T-helper 17 cell (primary cell): ENCODE results near the gene SPOCD1. TPM values are rescaled to one million over a fixed set of nuclear protein-coding genes. Genes with fewer than 3 reads are reported as not detected.

Experiments used
- ATAC-seq: fragments of 150-1000 bp; cut with Tn5 transposase; 2 replicates; pipeline ENCODE4 v1.10.0; 2021; ENCODE audit warnings: mild to moderate bottlenecking, moderate library complexity
- DNase-seq, 3 donors: peaks; one replicate each; pipeline versions ENCODE4 v3.0.0 to v3.0.0-alpha.2; 2020 to 2021
- H3K9me3 ChIP-seq: one replicate; pipeline ENCODE4 v1.7.0; 2013; ENCODE audit warnings: low read length, mild to moderate bottlenecking; ENCODE audit not compliant: control insufficient read depth, poor library complexity, severe bottlenecking
- H3K27ac Mint-ChIP-seq: one replicate; pipeline ENCODE4 v1.8.0; 2022; ENCODE audit warnings: mild to moderate bottlenecking, moderate library complexity, mixed read lengths
- H3K27me3 Mint-ChIP-seq: one replicate; pipeline ENCODE4 v1.8.0; 2022; ENCODE audit warnings: mixed read lengths
- H3K36me3 Mint-ChIP-seq: one replicate; pipeline ENCODE4 v1.8.0; 2022; ENCODE audit warnings: low read depth, mixed read lengths
- H3K4me1 Mint-ChIP-seq: one replicate; pipeline ENCODE4 v1.8.0; 2022; ENCODE audit warnings: mild to moderate bottlenecking, mixed read lengths
- H3K4me3 Mint-ChIP-seq: one replicate; pipeline ENCODE4 v1.8.0; 2022; ENCODE audit warnings: mild to moderate bottlenecking, moderate library complexity, mixed read lengths
- total RNA-seq, 4 donors: library from RNA in 2 of 4; stranded (reverse) in 2 of 4; gene quantifications; one replicate each; pipeline ENCODE4 v1.2.3 and lab custom pipeline; 2022 to 2026

Gene SPOCD1
- total RNA-seq, 2 donors from 2014 or later = 0.30 to 7.5 TPM

DNA sequence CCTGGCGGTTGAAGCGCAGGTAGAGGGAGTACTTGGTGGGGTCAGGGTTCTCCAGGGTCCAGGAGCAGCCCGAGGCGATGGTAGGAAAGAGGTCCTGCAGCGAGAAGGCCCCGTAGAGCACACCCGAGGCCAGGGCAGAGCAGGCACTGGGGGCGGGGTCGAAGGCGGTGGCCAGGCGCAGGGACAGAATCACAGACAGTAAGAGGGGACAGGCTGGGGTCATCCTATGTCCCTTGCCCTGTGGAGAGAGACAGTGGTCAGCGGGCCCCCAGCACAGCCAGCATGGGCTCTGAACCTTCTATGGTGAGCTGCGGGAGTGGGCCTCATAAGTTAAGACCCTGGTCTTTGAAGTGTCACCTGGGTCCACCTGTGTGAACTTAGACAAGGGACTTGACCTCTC lies 59.2 kb downstream of the SPOCD1 start:
- H3K4me1 Mint-ChIP-seq = peaks cover 13% of the 10 kb centered on the region
- no peak overlapping the region for H3K4me3 Mint-ChIP-seq
- no peaks in the 10 kb centered on the region for H3K9me3 ChIP-seq
- ATAC-seq (no peak), DNase-seq (no peak)
- H3K27me3 Mint-ChIP-seq = peaks cover 9% of the 10 kb centered on the region
- H3K36me3 Mint-ChIP-seq = no peaks in the 10 kb centered on the region
- H3K27ac Mint-ChIP-seq = no peak overlapping the region

DNA sequence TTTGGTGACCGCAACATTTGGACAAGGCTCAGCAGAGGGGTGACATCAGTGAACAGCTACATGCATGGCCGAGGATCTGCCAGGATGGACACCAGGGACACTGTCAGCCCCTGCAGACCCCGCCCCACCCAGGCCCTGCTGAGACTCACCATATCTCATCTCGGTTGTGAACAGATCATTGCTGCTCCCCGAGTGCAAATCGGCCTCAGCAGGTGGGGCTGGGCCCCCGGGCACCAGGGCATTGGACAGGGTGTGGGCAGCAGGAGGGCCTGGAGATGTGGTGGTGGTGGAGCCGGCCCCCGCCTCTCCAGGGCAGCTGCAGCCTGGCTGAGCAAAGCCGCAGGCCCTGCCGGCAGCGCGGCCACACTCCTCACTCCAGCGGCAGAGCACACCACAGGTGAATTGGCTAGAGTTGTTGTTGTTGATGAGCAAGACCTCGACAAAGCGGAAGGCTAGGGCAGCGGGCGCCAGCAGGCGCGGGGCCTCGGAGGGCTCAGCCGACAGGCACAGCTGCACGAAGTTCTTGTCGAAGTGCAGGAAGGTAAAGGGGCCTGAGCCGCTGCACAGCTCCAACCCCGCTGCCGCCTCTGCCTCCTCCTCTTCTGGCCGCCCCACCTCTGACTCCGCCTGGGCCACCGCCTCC lies 59.9 kb downstream of the SPOCD1 start:
- Mint-ChIP-seq H3K27ac (no peak overlapping the region), H3K4me3 (no peak overlapping the region), H3K36me3 (no peaks in the 10 kb centered on the region), H3K4me1 (peaks cover 13% of the 10 kb centered on the region), H3K27me3 (peaks cover 10% of the 10 kb centered on the region)
- DNase-seq (no peak), ATAC-seq (no peak)
- H3K9me3 ChIP-seq = no peaks in the 10 kb centered on the region

GRCh38 chr1:31755197-31755611 lies 60.6 kb downstream of the SPOCD1 start:
- peaks cover 18% of the 10 kb centered on the region for H3K27me3 Mint-ChIP-seq
- no peak for ATAC-seq

DNA sequence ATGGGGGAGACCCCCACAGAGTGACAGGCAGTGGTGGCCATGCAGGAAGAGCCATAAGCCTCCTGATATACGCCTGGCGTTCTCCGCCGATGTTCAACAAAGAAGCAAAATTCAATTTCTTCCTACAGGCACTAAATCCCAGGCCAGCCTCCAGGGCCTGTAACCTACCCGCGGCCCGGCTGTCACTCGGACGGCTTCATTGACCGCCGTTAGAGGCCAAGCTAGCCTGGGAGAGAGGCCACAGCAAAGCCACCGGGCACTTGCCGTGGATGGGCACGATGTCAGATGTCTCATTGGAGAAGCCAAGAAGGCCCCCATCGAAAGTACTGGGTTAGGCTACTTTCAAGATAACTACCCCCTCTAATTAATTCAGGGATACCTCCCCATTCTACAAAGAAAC lies 61.4 kb downstream of the SPOCD1 start:
- Mint-ChIP-seq H3K36me3 (no peaks in the 10 kb centered on the region), H3K4me1 (peaks cover 19% of the 10 kb centered on the region), H3K4me3 (no peak overlapping the region)

More at GRCh38 chr1:31755197-31755611, 60.6 kb downstream of the SPOCD1 start:
- H3K9me3 ChIP-seq = no peaks in the 10 kb centered on the region
- Mint-ChIP-seq H3K4me3 (no peak overlapping the region), H3K4me1 (peaks cover 16% of the 10 kb centered on the region), H3K36me3 (no peaks in the 10 kb centered on the region), H3K27ac (no peak overlapping the region)
- no peak for DNase-seq

GRCh38 chr1:31753707-31754349 lies 62.0 kb downstream of the SPOCD1 start:
- no peaks in the 10 kb centered on the region for H3K36me3 Mint-ChIP-seq
- peaks cover 17% of the 10 kb centered on the region for H3K4me1 Mint-ChIP-seq
- no peak overlapping the region for H3K27ac Mint-ChIP-seq
- no peaks in the 10 kb centered on the region for H3K9me3 ChIP-seq
- ATAC-seq (no peak), DNase-seq (no peak)
- peaks cover 31% of the 10 kb centered on the region for H3K27me3 Mint-ChIP-seq
- H3K4me3 Mint-ChIP-seq = no peak overlapping the region

More for the DNA sequence above, 61.4 kb downstream of the SPOCD1 start:
- Mint-ChIP-seq H3K27ac (no peak overlapping the region), H3K27me3 (peaks cover 25% of the 10 kb centered on the region)
- DNase-seq (no peak), ATAC-seq (no peak)
- no peaks in the 10 kb centered on the region for H3K9me3 ChIP-seq

GRCh38 chr1:31752952-31753475 lies 62.8 kb downstream of the SPOCD1 start:
- H3K27ac Mint-ChIP-seq = no peak overlapping the region
- H3K4me1 Mint-ChIP-seq = peaks cover 17% of the 10 kb centered on the region
- no peak for DNase-seq
- H3K4me3 Mint-ChIP-seq = no peak overlapping the region
- H3K27me3 Mint-ChIP-seq = peaks cover 34% of the 10 kb centered on the region
- no peaks in the 10 kb centered on the region for H3K9me3 ChIP-seq
- H3K36me3 Mint-ChIP-seq = no peaks in the 10 kb centered on the region
- no peak for ATAC-seq

GRCh38 chr1:31752258-31752657 lies 63.6 kb downstream of the SPOCD1 start:
- peaks cover 38% of the 10 kb centered on the region for H3K27me3 Mint-ChIP-seq
- no peak overlapping the region for H3K4me3 Mint-ChIP-seq
- H3K27ac Mint-ChIP-seq = no peak overlapping the region
- H3K36me3 Mint-ChIP-seq = peaks cover 3% of the 10 kb centered on the region
- ATAC-seq (no peak), DNase-seq (no peak)
- no peaks in the 10 kb centered on the region for H3K9me3 ChIP-seq
- peaks cover 19% of the 10 kb centered on the region for H3K4me1 Mint-ChIP-seq

- no peak for ATAC-seq
- Mint-ChIP-seq H3K36me3 (peaks cover 4% of the 10 kb centered on the region), H3K27me3 (peaks cover 43% of the 10 kb centered on the region), H3K4me1 (peaks cover 20% of the 10 kb centered on the region), H3K4me3 (no peak overlapping the region), H3K27ac (no peak overlapping the region)
- no peak for DNase-seq
- H3K9me3 ChIP-seq = no peaks in the 10 kb centered on the region
These were observed 64.0 kb downstream of the SPOCD1 start for GRCh38 chr1:31751822-31752241.

- Mint-ChIP-seq H3K4me3 (peak overlapping the region; percentile 47), H3K36me3 (peaks cover 4% of the 10 kb centered on the region), H3K27ac (no peak overlapping the region), H3K4me1 (peaks cover 26% of the 10 kb centered on the region), H3K27me3 (peaks cover 44% of the 10 kb centered on the region)
- DNase-seq (no peak), ATAC-seq (peak; percentile 59)
- H3K9me3 ChIP-seq = no peaks in the 10 kb centered on the region
These were observed 64.8 kb downstream of the SPOCD1 start for GRCh38 chr1:31750858-31751510.

DNA sequence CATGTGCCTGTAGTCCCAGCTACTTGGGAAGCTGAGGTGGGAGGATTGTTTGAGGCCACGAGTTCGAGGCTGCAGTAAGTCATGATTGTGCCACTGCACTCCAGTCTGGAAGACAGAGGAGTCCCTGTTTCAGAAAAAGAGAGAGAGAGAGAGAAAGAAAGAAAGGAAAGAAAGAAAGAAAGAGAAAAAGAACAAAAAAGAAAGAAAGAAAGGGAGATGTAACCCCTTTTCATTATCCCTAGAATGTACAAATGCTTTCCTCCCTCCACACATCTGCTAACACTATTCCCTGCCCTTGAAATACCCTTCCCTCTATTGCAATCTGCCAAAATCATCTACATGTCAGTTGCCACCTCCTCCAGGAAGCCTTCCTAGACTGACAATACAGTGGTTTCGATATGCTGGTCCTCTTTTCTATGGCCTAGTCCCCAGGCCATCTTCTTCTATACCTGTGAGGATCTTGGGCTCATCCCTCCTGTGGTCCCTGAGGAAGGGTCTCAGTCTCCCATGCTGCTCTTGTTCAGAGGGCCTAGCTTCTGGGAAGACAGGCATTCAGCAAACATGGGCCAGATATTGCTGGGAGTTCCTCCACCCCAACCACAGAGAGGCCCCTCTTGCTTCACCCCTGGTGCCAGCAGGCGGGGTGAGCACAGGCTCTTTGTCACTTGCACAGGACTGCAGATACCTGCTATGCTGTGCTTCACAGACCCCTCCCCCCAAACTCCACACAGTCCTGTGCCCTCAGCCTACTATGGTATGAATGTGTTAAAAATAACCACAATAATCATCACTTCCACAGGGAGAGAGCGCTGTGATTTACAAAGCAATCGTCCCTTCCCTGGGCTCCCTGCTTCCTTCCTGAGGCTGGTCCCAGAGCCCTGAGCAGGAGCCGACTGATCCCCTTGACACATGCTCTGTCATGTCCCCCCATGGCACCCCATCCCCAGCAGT lies 65.8 kb downstream of the SPOCD1 start:
- Mint-ChIP-seq H3K27ac (no peak overlapping the region), H3K4me1 (peaks cover 29% of the 10 kb centered on the region), H3K4me3 (no peak overlapping the region), H3K27me3 (peaks cover 44% of the 10 kb centered on the region), H3K36me3 (peaks cover 4% of the 10 kb centered on the region)
- ATAC-seq (no peak), DNase-seq (no peak)
- no peaks in the 10 kb centered on the region for H3K9me3 ChIP-seq

DNA sequence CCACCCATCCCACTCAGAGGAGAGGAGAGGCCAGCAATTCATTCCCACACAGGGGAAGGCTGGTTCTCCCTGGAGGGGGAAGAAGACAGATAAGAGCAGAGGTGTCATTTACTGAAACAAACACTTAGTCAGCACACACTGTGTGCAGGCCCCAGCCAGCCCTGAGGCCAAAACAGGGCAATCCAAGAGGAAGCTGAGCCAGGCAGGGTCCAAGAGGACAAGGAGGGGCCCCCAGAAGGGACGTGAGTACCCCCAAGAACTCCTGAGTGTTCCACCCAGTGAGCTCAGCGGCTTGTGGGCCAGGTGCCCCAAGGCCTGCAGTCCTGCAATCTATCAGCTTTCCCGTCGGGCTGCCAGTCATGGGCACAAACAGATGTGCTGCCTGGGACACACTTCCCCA lies 67.5 kb downstream of the SPOCD1 start:
- H3K4me3 Mint-ChIP-seq = no peak overlapping the region
- H3K27me3 Mint-ChIP-seq = peaks cover 42% of the 10 kb centered on the region
- DNase-seq (no peak), ATAC-seq (no peak)
- peaks cover 4% of the 10 kb centered on the region for H3K36me3 Mint-ChIP-seq
- no peaks in the 10 kb centered on the region for H3K9me3 ChIP-seq
- H3K4me1 Mint-ChIP-seq = peaks cover 32% of the 10 kb centered on the region
- H3K27ac Mint-ChIP-seq = no peak overlapping the region

GRCh38 chr1:31747304-31747703 lies 68.5 kb downstream of the SPOCD1 start:
- no peaks in the 10 kb centered on the region for H3K9me3 ChIP-seq
- peaks cover 4% of the 10 kb centered on the region for H3K36me3 Mint-ChIP-seq
- peaks cover 36% of the 10 kb centered on the region for H3K27me3 Mint-ChIP-seq
- peaks cover 33% of the 10 kb centered on the region for H3K4me1 Mint-ChIP-seq
- ATAC-seq (no peak), DNase-seq (no peak)
- no peak overlapping the region for H3K4me3 Mint-ChIP-seq
- no peak overlapping the region for H3K27ac Mint-ChIP-seq
